Cardiac muscle cell (in vitro differentiated cells and primary cell): ENCODE measurements around the gene EZR. TPM values are rescaled to one million over a fixed set of nuclear protein-coding genes. Genes with fewer than 3 reads are reported as not detected.
A peak's percentile ranks its signal among the peaks of the same experiment; 100 is the strongest.
"Not testable (repeated sequence)": the region's sequence is repeated elsewhere in the genome, so short reads cannot be mapped to it uniquely, and the experiment has no call there.

Experiments
- DNase-seq, 2 donors: peaks; one replicate each; pipeline versions ENCODE4 v3.0.0 to v3.0.0-alpha.2; 2010 to 2017; ENCODE audit warnings: low read depth in 1 of 2, low spot score in 1 of 2
- H3K27ac ChIP-seq: fragments of 200-600 bp; sonication (generic); 2 replicates; pipeline ENCODE4 v1.5.1; 2016
- H3K27me3 ChIP-seq: fragments of 200-600 bp; sonication (generic); 2 replicates; pipeline ENCODE4 v1.6.0; 2016; ENCODE audit warnings: control low read depth
- H3K36me3 ChIP-seq: fragments of 200-600 bp; sonication (generic); 2 replicates; pipeline ENCODE4 v1.5.1; 2016; ENCODE audit warnings: control low read depth
- H3K4me1 ChIP-seq: fragments of 200-600 bp; sonication (generic); 2 replicates; pipeline ENCODE4 v1.8.1; 2017; ENCODE audit warnings: low read depth, mild to moderate bottlenecking, mixed run types
- H3K4me3 ChIP-seq: fragments of 200-600 bp; sonication (generic); 2 replicates; pipeline ENCODE4 v1.5.1; 2016; ENCODE audit warnings: mild to moderate bottlenecking
- H3K9me3 ChIP-seq: fragments of 200-600 bp; sonication (generic); 2 replicates; pipeline ENCODE4 v1.5.1; 2017; ENCODE audit warnings: low read depth, mild to moderate bottlenecking, control low read depth
- CTCF ChIP-seq: IDR thresholded peaks from 2 replicates; pipeline ENCODE4 v1.5.1; 2012; ENCODE audit warnings: low read depth, mild to moderate bottlenecking, low read length
- polyA plus RNA-seq: library from polyadenylated mRNA; unstranded; fragments of >200 nt; fragmentation: Nextera tagmentation; extraction: Ambion mirVana; gene quantifications from 2 replicates; pipeline ENCODE4 v1.2.1, GENCODE V29; 2016
- total RNA-seq: library from RNA; depleted of rRNA; stranded (reverse); fragments of >200 nt; gene quantifications from 2 replicates; pipeline ENCODE4 v1.2.3, GENCODE V29; 2016

EZR gene
- total and polyA plus RNA-seq, 2 experiments from 2014 or later, result 356 to 448 TPM

GRCh38 chr6:158839796-158840195 lies 20.6 kb upstream of the EZR start:
- Histone ChIP-seq H3K27me3 (no peaks in the 10 kb centered on the region), H3K36me3 (no peaks in the 10 kb centered on the region), H3K4me1 (peaks cover 27% of the 10 kb centered on the region), H3K27ac (no peak overlapping the region), H3K9me3 (no peaks in the 10 kb centered on the region), H3K4me3 (no peak overlapping the region)
- TF ChIP-seq CTCF, result no peak
- DNase-seq, result no peak

GRCh38 chr6:158838790-158839189 lies 19.6 kb upstream of the EZR start:
- H3K27ac ChIP-seq, DNase-seq, H3K9me3 ChIP-seq, H3K36me3 ChIP-seq, H3K4me3 ChIP-seq, H3K27me3 ChIP-seq: not testable (repeated sequence)
- H3K4me1 ChIP-seq, result peaks cover 17% of the 10 kb centered on the region

- H3K27me3 ChIP-seq, result no peaks in the 10 kb centered on the region
- no peaks in the 10 kb centered on the region for H3K36me3 ChIP-seq
- no peaks in the 10 kb centered on the region for H3K9me3 ChIP-seq
- peak overlapping the region; percentile 23 for H3K27ac ChIP-seq
- no peak overlapping the region for H3K4me3 ChIP-seq
- TF ChIP-seq CTCF, result no peak
- H3K4me1 ChIP-seq, result peaks cover 14% of the 10 kb centered on the region
- peak in 1 of 2 donors; percentile 57 for DNase-seq
Measured at GRCh38 chr6:158837684-158838625, 18.8 kb upstream of the EZR start.

- no peak overlapping the region for H3K27ac ChIP-seq
- H3K9me3 ChIP-seq, result no peaks in the 10 kb centered on the region
- no peaks in the 10 kb centered on the region for H3K36me3 ChIP-seq
- H3K27me3 ChIP-seq, result no peaks in the 10 kb centered on the region
- H3K4me3 ChIP-seq, result no peak overlapping the region
- no peak for TF ChIP-seq CTCF
- no peak for DNase-seq
- peaks cover 14% of the 10 kb centered on the region for H3K4me1 ChIP-seq
Measured at GRCh38 chr6:158836625-158837311, 17.6 kb upstream of the EZR start.

GRCh38 chr6:158835616-158836221 lies 16.6 kb upstream of the EZR start:
- H3K36me3 ChIP-seq, result no peaks in the 10 kb centered on the region
- H3K9me3 ChIP-seq, result no peaks in the 10 kb centered on the region
- H3K27me3 ChIP-seq, result no peaks in the 10 kb centered on the region
- no peak overlapping the region for H3K4me3 ChIP-seq
- peak in 1 of 2 donors; percentile 86 for DNase-seq
- no peak for TF ChIP-seq CTCF
- peaks cover 14% of the 10 kb centered on the region for H3K4me1 ChIP-seq
- H3K27ac ChIP-seq, result peak overlapping the region; percentile 64
